ENCODE measurements around the gene FRAS1.

Gene FRAS1

GRCh38 chr4:78057600-78058550 is 752 bp downstream of the FRAS1 start:
- DNase-seq (ENCODE audit: extremely low spot score), result no peak
- ChIA-PET POLR2A (no interaction called here), CTCF (interaction anchor here (1.2 to 2.6 kb wide), 2 partner anchors 12 to 16 kb away, joined by 3 to 10 read pairs; no protein-coding TSS in a partner anchor)
- TF ChIP-seq CTCF (IDR thresholded peaks at IDR 0.05; ENCODE audit: control extremely low read depth, extremely low read depth, low read depth, missing control alignments), result no peak

- ChIA-PET POLR2A (no interaction called here), CTCF (no interaction called here)
- no peak for TF ChIP-seq CTCF (IDR thresholded peaks at IDR 0.05; ENCODE audit: control extremely low read depth, extremely low read depth, low read depth, missing control alignments)
- peak; percentile 20 for DNase-seq (ENCODE audit: extremely low spot score)
Measured at GRCh38 chr4:78058591-78059523, 1.7 kb downstream of the FRAS1 start.

GRCh38 chr4:78059524-78059889 is 2.4 kb downstream of the FRAS1 start:
- peak; percentile 15 for TF ChIP-seq CTCF (IDR thresholded peaks at IDR 0.05; ENCODE audit: control extremely low read depth, extremely low read depth, low read depth, missing control alignments)
- CTCF ChIA-PET, result interaction anchor here (1.2 to 1.4 kb wide), 2 partner anchors 10 to 16 kb away, joined by 3 to 5 read pairs; no protein-coding TSS in a partner anchor
- peak; percentile 31 for DNase-seq (ENCODE audit: extremely low spot score)
- POLR2A ChIA-PET, result no interaction called here

- no peak for TF ChIP-seq CTCF (IDR thresholded peaks at IDR 0.05; ENCODE audit: control extremely low read depth, extremely low read depth, low read depth, missing control alignments)
- ChIA-PET POLR2A (no interaction called here), CTCF (interaction anchor here (0.9 to 1.4 kb wide), 3 partner anchors 9 to 16 kb away, joined by 3 to 5 read pairs (median 3); no protein-coding TSS in a partner anchor)
- no peak for DNase-seq (ENCODE audit: extremely low spot score)
Measured at GRCh38 chr4:78059938-78060337, 2.8 kb downstream of the FRAS1 start.

GRCh38 chr4:78061939-78062570 is 4.9 kb downstream of the FRAS1 start:
- CTCF ChIA-PET, result no interaction called here
- TF ChIP-seq CTCF (IDR thresholded peaks at IDR 0.05; ENCODE audit: control extremely low read depth, extremely low read depth, low read depth, missing control alignments), result no peak
- DNase-seq (ENCODE audit: extremely low spot score), result no peak
- POLR2A ChIA-PET, result no interaction called here
